22Rv1 (cell line): ENCODE measurements around the gene C12orf75.

Experiments
- CTCF ChIP-seq: fragments of 450-650 bp; IDR thresholded peaks from 2 replicates; pipeline ENCODE4 v1.5.1; 2017; ENCODE audit warnings: mild to moderate bottlenecking
- ZFX ChIP-seq: fragments of 450-650 bp; IDR thresholded peaks from 2 replicates; pipeline ENCODE4 v1.6.1; 2017; ENCODE audit warnings: antibody characterized with exemption, borderline replicate concordance

DNA sequence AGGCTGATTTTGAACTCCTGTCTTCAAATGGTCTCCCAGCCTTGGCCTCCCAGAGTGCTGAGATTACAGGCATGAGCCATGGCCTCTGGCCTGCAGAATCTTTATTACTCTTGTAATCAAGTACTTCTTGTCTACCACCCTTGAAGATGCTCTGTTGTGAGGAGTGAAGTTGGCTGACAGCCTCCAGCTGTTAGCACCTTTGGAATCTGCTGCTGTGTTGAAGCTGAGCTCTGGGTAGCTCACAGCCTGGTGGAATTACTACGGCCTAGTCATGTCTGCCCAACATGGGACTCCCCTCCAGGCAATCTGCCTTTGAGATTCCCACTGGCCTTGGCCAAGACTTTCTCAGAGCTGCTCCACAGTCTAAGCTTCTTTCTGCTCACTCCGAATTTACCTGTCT, 5.8 kb upstream of the C12orf75 start:
- TF ChIP-seq CTCF: no peak
- TF ChIP-seq ZFX: no peak
